Measurements from ENCODE around the gene CDK5. TPM values are rescaled to one million over a fixed set of nuclear protein-coding genes. Genes with fewer than 3 reads are reported as not detected.
"Not testable (repeated sequence)": the region's sequence is repeated elsewhere in the genome, so short reads cannot be mapped to it uniquely, and the experiment has no call there.

The CDK5 gene
- total RNA-seq, 2 experiments from 2014 or later, result 15.3 to 15.9 TPM

GRCh38 chr7:151056283-151056665 is 1.4 kb downstream of the CDK5 start:
- POLR2A ChIA-PET, result interaction anchor here (1.6 kb wide), 1 partner anchor 24 kb away, joined by 3 read pairs; the partner anchor contains the start of gene FASTK
- peaks cover 32% of the 10 kb centered on the region for H3K4me1 Mint-ChIP-seq
- peaks cover 4% of the 10 kb centered on the region for H3K27me3 Mint-ChIP-seq
- no peak for DNase-seq
- no peak overlapping the region for H3K27ac Mint-ChIP-seq
- no peak for ATAC-seq (ENCODE audit: low read depth)
- H3K9me3 Mint-ChIP-seq, result no peaks in the 10 kb centered on the region
- H3K36me3 Mint-ChIP-seq, result peaks cover 6% of the 10 kb centered on the region
- peak overlapping the region; percentile 98 for H3K4me3 Mint-ChIP-seq

DNA sequence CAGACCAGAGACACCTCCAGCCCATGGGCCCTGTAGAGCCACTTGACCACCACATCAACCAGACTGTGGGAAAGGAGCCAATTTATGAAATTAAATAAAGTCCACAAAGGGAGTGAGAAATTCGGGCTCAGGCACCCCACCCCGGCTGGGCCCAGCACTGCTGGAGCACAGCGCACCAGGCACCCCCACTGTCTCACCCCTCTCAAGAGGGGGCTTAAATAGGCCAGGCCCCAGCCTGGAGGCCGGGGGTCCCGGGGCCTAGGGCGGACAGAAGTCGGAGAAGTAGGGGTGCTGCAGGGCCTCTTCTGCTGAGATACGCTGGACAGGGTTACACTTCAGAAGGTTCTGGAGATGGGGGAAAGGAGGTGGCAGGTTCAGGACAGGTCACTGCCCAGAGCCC is 3.9 kb downstream of the CDK5 start:
- peaks cover 6% of the 10 kb centered on the region for H3K36me3 Mint-ChIP-seq
- no peak overlapping the region for H3K4me3 Mint-ChIP-seq

DNA sequence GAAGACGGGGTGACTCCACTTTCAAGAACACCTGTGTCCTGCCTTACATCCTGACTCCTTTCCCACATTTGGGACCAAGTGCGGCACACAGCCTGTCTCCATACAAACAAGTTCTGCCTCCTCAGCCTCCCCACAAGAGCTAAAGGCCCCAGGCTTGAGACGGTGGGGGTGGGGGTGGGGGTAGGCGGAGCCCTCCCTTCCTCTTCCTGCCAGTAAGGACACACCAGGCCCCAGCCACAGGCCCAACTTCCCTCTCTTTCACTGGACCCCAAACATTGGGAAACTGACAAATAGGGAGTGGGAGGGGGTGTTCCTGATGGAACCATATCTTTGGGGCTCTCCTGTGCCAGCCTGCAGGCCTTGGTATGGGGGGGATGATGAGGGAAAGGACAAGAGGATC is 4.6 kb downstream of the CDK5 start:
- Mint-ChIP-seq H3K27ac (no peak overlapping the region), H3K4me1 (peaks cover 22% of the 10 kb centered on the region), H3K36me3 (peaks cover 6% of the 10 kb centered on the region), H3K4me3 (no peak overlapping the region), H3K9me3 (no peaks in the 10 kb centered on the region), H3K27me3 (peaks cover 13% of the 10 kb centered on the region)
- DNase-seq (no peak), ATAC-seq (ENCODE audit: low read depth) (no peak)
- POLR2A ChIA-PET, result interaction anchor here (0.6 kb wide), 1 partner anchor 35 kb away, joined by 3 read pairs; no protein-coding TSS in a partner anchor

More for the DNA sequence above, 3.9 kb downstream of the CDK5 start:
- Mint-ChIP-seq H3K27ac (no peak overlapping the region), H3K9me3 (no peaks in the 10 kb centered on the region), H3K27me3 (peaks cover 13% of the 10 kb centered on the region), H3K4me1 (peaks cover 26% of the 10 kb centered on the region)
- POLR2A ChIA-PET, result no interaction called here
- DNase-seq, result no peak
- no peak for ATAC-seq (ENCODE audit: low read depth)

DNA sequence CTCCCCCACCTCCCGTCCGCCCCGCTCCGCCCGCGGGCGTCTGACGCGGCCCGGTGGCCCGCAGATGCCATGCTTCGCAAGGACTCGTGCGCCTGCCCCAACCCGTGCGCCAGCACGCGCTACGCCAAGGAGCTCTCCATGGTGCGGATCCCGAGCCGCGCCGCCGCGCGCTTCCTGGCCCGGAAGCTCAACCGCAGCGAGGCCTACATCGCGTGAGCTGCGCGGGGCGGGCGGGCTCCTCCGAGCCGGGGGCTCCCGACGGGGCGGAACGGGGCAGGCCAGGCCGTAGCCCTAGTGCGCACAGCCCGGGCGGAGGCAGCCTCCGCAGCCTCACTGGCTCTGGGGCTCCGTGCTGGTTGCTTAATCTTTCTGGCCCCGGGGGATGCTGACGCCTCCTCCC is 6.6 kb downstream of the CDK5 start:
- Mint-ChIP-seq H3K27me3 (peaks cover 13% of the 10 kb centered on the region), H3K36me3 (peaks cover 4% of the 10 kb centered on the region), H3K9me3 (no peaks in the 10 kb centered on the region), H3K4me3 (no peak overlapping the region), H3K27ac (no peak overlapping the region), H3K4me1 (peaks cover 14% of the 10 kb centered on the region)
- POLR2A ChIA-PET, result interaction anchor here (1.1 kb wide), 1 partner anchor 12 kb away, joined by 3 read pairs; no protein-coding TSS in a partner anchor
- DNase-seq (peak; percentile 77), ATAC-seq (ENCODE audit: low read depth) (peak; percentile 73)

GRCh38 chr7:151048911-151049463 is 8.7 kb downstream of the CDK5 start:
- Mint-ChIP-seq H3K9me3 (no peaks in the 10 kb centered on the region), H3K4me3 (no peak overlapping the region), H3K4me1 (peaks cover 14% of the 10 kb centered on the region), H3K36me3 (peaks cover 4% of the 10 kb centered on the region), H3K27ac (no peak overlapping the region), H3K27me3 (peaks cover 13% of the 10 kb centered on the region)
- no peak for DNase-seq
- no peak for ATAC-seq (ENCODE audit: low read depth)
- POLR2A ChIA-PET, result interaction anchor here (1.0 to 1.7 kb wide), 2 partner anchors 10 to 21 kb away, joined by 3 to 7 read pairs; partner anchors contain the start of genes ABCB8 and SLC4A2

GRCh38 chr7:151047976-151048815 is 9.5 kb downstream of the CDK5 start, which contains the start of gene ASIC3:
Gene ASIC3 (plus strand): TSS chr7:151048531. CDS start chr7:151048886, 355 bp downstream.
- Mint-ChIP-seq H3K27me3 (peaks cover 13% of the 10 kb centered on the region), H3K27ac (no peak within 1 kb of the TSS), H3K36me3 (peaks cover 4% of the 10 kb centered on the region), H3K9me3 (no peaks in the 10 kb centered on the region), H3K4me3 (no peak within 1 kb of the TSS), H3K4me1 (peaks cover 12% of the 10 kb centered on the region)
- POLR2A ChIA-PET, result no interaction called here
- ATAC-seq (ENCODE audit: low read depth), result no peak
- DNase-seq, result no peak

- peaks cover 12% of the 10 kb centered on the region for H3K27me3 Mint-ChIP-seq
- peaks cover 4% of the 10 kb centered on the region for H3K4me1 Mint-ChIP-seq
- H3K4me3 Mint-ChIP-seq, result no peak overlapping the region
- POLR2A ChIA-PET, result interaction anchor here (0.8 to 1.0 kb wide), 2 partner anchors 13 to 19 kb away, joined by 3 read pairs; partner anchors contain the start of gene ABCB8
- H3K9me3 Mint-ChIP-seq, result no peaks in the 10 kb centered on the region
- DNase-seq (no peak), ATAC-seq (ENCODE audit: low read depth) (no peak)
- H3K27ac Mint-ChIP-seq, result no peak overlapping the region
- no peaks in the 10 kb centered on the region for H3K36me3 Mint-ChIP-seq
Measured at GRCh38 chr7:151046603-151047573, 10.8 kb downstream of the CDK5 start.

DNA sequence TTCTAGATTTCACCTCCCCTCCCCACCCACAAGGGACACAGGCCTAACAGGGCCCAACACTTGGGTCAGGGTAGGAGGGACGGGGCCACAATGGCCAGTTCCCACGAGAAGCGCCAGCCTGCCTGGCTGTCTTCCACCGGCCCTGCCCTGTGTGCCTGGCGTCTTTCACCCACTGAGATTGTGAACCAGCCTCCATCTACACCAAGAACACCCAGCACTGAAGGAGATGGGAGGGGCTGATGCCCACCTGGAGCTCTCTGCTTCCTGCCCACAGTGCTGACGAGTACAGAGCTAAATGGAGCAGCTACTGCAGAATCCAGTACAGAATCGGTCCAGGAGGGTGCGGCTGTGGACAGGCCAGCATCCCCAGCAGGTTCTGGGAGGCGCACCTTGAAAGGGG is 11.7 kb downstream of the CDK5 start:
- Mint-ChIP-seq H3K4me3 (no peak overlapping the region), H3K36me3 (no peaks in the 10 kb centered on the region), H3K27me3 (peaks cover 9% of the 10 kb centered on the region), H3K4me1 (peaks cover 3% of the 10 kb centered on the region), H3K27ac (no peak overlapping the region), H3K9me3 (no peaks in the 10 kb centered on the region)
- DNase-seq (no peak), ATAC-seq (ENCODE audit: low read depth) (no peak)
- POLR2A ChIA-PET, result interaction anchor here (0.8 to 1.2 kb wide), 2 partner anchors 12 to 17 kb away, joined by 3 read pairs; partner anchors contain the start of gene ABCB8

DNA sequence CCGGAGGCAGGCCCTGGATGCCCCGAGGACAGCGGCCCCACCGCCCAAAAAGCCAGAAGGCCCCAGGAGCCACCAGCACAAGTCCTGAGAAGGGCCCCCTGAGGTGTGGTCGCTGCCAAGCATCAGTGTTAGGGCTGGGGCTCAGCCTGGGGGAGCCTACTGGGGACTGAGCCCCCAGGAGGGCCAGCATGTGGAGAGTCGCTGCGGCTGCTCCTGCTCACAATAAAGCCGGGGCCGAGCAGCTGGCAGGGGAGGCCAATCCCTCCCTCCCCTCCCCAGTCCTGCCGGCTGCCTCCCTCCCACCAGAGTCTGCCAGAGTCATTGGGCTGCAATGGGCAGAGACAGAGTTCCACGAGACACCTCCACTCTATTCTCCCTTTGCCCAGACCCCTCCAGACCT is 12.4 kb downstream of the CDK5 start:
- no peak overlapping the region for H3K27ac Mint-ChIP-seq
- DNase-seq (no peak), ATAC-seq (ENCODE audit: low read depth) (no peak)
- H3K36me3 Mint-ChIP-seq, result no peaks in the 10 kb centered on the region
- H3K4me1 Mint-ChIP-seq, result peaks cover 3% of the 10 kb centered on the region
- H3K9me3 Mint-ChIP-seq, result no peaks in the 10 kb centered on the region
- POLR2A ChIA-PET, result interaction anchor here (1.2 kb wide), 1 partner anchor 17 kb away, joined by 3 read pairs; the partner anchor contains the start of gene ABCB8
- H3K27me3 Mint-ChIP-seq, result peaks cover 5% of the 10 kb centered on the region
- no peak overlapping the region for H3K4me3 Mint-ChIP-seq

GRCh38 chr7:151043959-151044358 is 13.7 kb downstream of the CDK5 start:
- H3K27me3 Mint-ChIP-seq, result no peaks in the 10 kb centered on the region
- H3K36me3 Mint-ChIP-seq, result peaks cover 2% of the 10 kb centered on the region
- peaks cover 4% of the 10 kb centered on the region for H3K4me1 Mint-ChIP-seq
- ATAC-seq (ENCODE audit: low read depth) (no peak), DNase-seq (no peak)
- no peak overlapping the region for H3K4me3 Mint-ChIP-seq
- H3K27ac Mint-ChIP-seq, result no peak overlapping the region
- POLR2A ChIA-PET, result no interaction called here
- no peaks in the 10 kb centered on the region for H3K9me3 Mint-ChIP-seq

DNA sequence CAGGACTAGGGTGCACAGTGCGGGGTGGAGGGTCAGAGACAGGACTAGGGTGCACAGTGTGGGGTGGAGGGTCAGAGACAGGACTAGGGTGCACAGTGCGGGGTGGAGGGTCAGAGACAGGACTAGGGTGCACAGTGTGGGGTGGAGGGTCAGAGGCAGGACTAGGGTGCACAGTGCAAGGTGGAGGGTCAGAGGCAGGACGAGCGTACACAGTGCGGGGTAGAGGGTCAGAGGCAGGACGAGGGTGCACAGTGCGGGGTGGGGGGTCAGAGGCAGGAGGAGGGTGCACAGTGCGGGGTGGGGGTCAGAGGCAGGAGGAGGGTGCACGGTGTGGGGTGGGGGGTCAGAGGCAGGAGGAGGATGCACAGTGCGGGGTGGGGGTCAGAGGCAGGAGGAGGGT is 14.2 kb downstream of the CDK5 start:
- H3K27me3 Mint-ChIP-seq; ATAC-seq (ENCODE audit: low read depth); DNase-seq; H3K4me1 Mint-ChIP-seq; H3K9me3 Mint-ChIP-seq; H3K27ac Mint-ChIP-seq; H3K4me3 Mint-ChIP-seq; POLR2A ChIA-PET; H3K36me3 Mint-ChIP-seq: not testable (repeated sequence)

GRCh38 chr7:151040616-151041375 is 16.9 kb downstream of the CDK5 start:
- DNase-seq (no peak), ATAC-seq (ENCODE audit: low read depth) (no peak)
- Mint-ChIP-seq H3K4me1 (peaks cover 4% of the 10 kb centered on the region), H3K36me3 (peaks cover 2% of the 10 kb centered on the region), H3K9me3 (no peaks in the 10 kb centered on the region), H3K27me3 (no peaks in the 10 kb centered on the region), H3K27ac (no peak overlapping the region), H3K4me3 (no peak overlapping the region)
- POLR2A ChIA-PET, result no interaction called here

All from activated naive CD8-positive, alpha-beta T cell treated with anti-CD3 and anti-CD28 coated beads, Interleukin-2, amount 10 ng/mL, durations not matched to agents 7 days and 5 days (primary cell).